Activated CD4-positive, alpha-beta T cell treated with anti-CD3 and anti-CD28 coated beads for 24 hours (primary cell): Measurements from ENCODE around the gene CRX.
A peak's percentile ranks its signal among the peaks of the same experiment; 100 is the strongest.
"Not testable (repeated sequence)": the region's sequence is repeated elsewhere in the genome, so short reads cannot be mapped to it uniquely, and the experiment has no call there.

Experiments used
- DNase-seq, 2 donors: peaks; one replicate each; pipeline ENCODE4 v3.0.0-alpha.2; 2020; ENCODE audit warnings: low read depth in 2 of 2

Gene CRX

GRCh38 chr19:47859838-47860237, 38.1 kb downstream of the CRX start:
- not testable (repeated sequence) for DNase-seq

GRCh38 chr19:47860602-47861297, 39.0 kb downstream of the CRX start:
- DNase-seq = no peak

GRCh38 chr19:47861630-47862029, 39.9 kb downstream of the CRX start:
- no peak for DNase-seq

DNA sequence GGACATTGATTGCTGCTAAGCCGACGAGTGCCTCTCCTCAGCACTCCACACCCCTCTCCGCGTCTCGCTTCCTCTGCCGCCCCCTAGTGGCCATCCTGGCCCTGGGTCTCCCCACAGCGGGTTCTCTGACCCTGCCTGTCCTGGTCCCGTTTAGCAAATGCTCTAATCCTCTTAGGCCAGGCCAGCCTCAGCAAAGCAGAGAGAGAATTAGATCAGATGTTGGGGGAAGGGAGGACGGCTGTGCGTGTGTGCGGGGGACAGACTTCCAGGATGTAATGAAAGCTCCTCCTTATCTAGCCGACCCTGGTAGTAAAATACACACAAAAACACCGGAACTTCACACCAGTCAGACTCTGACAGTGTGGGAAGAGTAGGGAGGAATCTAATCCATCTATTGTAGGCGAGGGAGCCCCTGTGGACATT, 41.8 kb downstream of the CRX start:
- peak; percentile 88 to 89 for DNase-seq

DNA sequence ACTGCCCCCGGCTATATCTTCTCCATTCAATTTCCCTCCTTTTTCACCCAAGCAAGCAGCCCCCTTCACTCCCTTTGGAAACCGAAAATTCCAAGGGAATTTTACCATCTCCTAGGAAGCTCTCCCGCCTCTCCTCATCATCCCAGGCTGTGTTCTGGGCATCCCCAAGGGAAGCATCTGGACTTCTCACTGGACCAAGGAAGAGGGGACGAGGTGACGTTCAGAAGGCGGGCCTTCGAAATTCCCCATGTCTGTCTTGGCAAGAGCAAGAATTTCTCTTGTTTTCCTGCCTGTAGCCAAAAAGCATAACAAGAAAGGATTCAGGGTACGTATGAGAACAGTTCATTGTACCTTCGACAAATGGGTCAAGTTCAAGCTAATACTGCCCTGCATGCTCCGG, 43.4 kb downstream of the CRX start:
- DNase-seq = no peak

DNA sequence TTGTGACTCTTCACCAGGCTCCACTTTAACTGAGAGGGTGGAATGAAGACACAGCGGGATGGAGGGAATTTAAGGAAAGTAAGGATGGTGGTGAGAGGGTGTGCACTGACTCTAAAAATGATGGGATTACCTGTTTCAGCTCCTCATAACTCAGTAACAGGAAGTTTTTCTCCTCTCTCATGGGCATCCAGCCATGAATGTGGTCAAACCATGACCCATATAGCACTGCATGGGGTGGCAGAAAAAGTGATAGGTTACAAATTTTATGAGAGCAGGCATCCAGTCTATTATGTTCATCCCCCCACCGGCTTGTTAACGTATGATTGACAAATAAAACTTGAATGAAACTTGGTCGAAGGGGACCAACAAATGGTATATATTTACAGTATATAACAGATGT, 57.2 kb downstream of the CRX start:
- DNase-seq = no peak

- DNase-seq = not testable (repeated sequence)
Measured at GRCh38 chr19:47879385-47879784, 57.6 kb downstream of the CRX start.

GRCh38 chr19:47881757-47882156, 60.0 kb downstream of the CRX start:
- DNase-seq = no peak

GRCh38 chr19:47882890-47883289, 61.2 kb downstream of the CRX start:
- DNase-seq = no peak

- DNase-seq = no peak
Measured at GRCh38 chr19:47885067-47885463, 63.3 kb downstream of the CRX start.

DNA sequence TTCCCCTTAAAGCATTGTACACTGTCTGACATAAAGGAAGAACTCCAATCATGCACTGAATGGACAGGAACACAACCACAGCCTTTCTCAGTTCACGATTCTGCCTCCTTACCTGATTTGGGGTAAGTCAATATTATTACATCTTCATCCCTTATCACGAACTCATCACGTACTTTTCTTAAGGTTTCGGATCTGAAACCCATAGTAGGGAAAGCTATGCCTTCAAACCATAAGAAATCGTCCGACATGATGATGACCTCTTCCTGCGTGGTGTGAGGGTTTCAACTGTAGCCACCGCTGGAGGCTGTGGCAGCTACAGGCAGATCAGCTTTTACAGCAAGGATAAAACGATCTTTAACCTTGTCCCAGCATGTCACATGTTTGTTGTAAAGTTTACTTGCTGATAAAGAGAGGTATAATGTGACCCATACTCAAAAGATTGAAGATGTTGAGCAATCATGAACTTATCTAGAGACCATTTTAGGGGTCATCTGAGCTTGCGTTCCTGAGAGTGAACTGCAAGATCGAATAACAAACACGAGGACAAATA, 64.3 kb downstream of the CRX start, which contains the start of gene SULT2A1:
TSS of gene SULT2A1 (minus strand) at position 306 of the 550 bp plus-strand sequence. CDS start at position 248, 58 bp downstream.
- no peak for DNase-seq

GRCh38 chr19:47890865-47891621, 69.3 kb downstream of the CRX start:
- DNase-seq = no peak

GRCh38 chr19:47891622-47891922, 69.8 kb downstream of the CRX start:
- no peak for DNase-seq

DNA sequence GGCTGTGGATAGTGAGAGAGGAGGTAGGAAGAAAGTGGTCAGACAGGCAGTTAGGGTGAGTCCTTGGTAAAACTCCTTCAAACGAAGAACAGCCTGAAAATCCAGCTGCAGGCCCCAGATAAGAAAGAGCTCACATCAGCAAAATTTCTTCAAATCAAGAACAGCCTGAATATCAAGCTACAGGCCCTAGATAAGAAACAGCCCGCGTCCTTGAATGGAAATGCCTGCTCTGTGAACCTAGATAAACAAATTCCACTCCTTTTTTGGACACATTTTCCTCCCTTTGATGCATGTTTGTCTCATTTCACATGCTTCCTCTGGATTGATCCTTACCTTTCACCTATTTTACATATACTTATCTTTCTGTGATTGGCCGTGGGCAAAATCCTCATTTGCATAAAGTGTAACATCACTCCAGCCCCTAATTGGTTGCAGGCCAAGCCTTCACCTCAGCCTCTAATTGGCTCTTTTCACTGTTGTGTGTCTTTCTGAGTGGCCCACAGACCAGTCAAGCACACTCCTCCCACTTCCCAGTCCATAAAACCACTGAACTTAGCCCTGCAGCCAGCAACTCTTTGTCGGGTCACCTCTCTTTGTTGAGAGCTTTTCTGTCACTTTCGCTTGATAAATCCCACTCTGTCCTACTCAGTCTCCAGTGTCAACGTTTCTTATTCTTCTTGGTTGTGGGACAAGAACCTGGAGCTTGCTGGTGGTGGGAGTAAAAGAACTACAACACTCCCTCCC, 70.4 kb downstream of the CRX start:
- no peak for DNase-seq
